Measurements from ENCODE around the gene MKRN2OS.

MKRN2OS gene

GRCh38 chr3:12518261-12519028 is 26.9 kb downstream of the MKRN2OS start:
- intact Hi-C loops (cut with DNase I), result no loop called here
- no peak for DNase-seq

- no peak for DNase-seq
- intact Hi-C loops (cut with DNase I), result no loop called here
Measured at GRCh38 chr3:12516873-12517272, 28.4 kb downstream of the MKRN2OS start.

GRCh38 chr3:12515631-12516030 is 29.7 kb downstream of the MKRN2OS start:
- intact Hi-C loops (cut with DNase I), result no loop called here
- DNase-seq, result no peak

GRCh38 chr3:12513694-12514446 is 31.4 kb downstream of the MKRN2OS start:
- intact Hi-C loops (cut with DNase I), result no loop called here
- no peak for DNase-seq

GRCh38 chr3:12512534-12513118 is 32.7 kb downstream of the MKRN2OS start:
- intact Hi-C loops (cut with DNase I), result no loop called here
- DNase-seq, result no peak

GRCh38 chr3:12509466-12509865 is 35.8 kb downstream of the MKRN2OS start:
- intact Hi-C loops (cut with DNase I), result no loop called here
- DNase-seq, result no peak

GRCh38 chr3:12508291-12508700 is 37.0 kb downstream of the MKRN2OS start:
- intact Hi-C loops (cut with DNase I), result no loop called here
- peak in 1 of 10 donors; percentile 20 for DNase-seq

- intact Hi-C loops (cut with DNase I), result no loop called here
- DNase-seq, result no peak
Measured at GRCh38 chr3:12507591-12508281, 37.6 kb downstream of the MKRN2OS start.

GRCh38 chr3:12506201-12506709 is 39.0 kb downstream of the MKRN2OS start:
- intact Hi-C loops (cut with DNase I), result no loop called here
- DNase-seq, result no peak

GRCh38 chr3:12503126-12503957 is 42.0 kb downstream of the MKRN2OS start:
- DNase-seq, result no peak
- intact Hi-C loops (cut with DNase I), result no loop called here

- intact Hi-C loops (cut with DNase I), result no loop called here
- DNase-seq, result no peak
Measured at GRCh38 chr3:12501360-12502020, 43.8 kb downstream of the MKRN2OS start.

GRCh38 chr3:12499474-12499873 is 45.8 kb downstream of the MKRN2OS start:
- intact Hi-C loops (cut with DNase I), result no loop called here
- no peak for DNase-seq

GRCh38 chr3:12496453-12496761 is 48.9 kb downstream of the MKRN2OS start:
- no peak for DNase-seq
- intact Hi-C loops (cut with DNase I), result no loop called here

- intact Hi-C loops (cut with DNase I), result no loop called here
Measured at GRCh38 chr3:12495749-12496452, 49.4 kb downstream of the MKRN2OS start.

GRCh38 chr3:12490547-12490946 is 54.8 kb downstream of the MKRN2OS start:
- intact Hi-C loops (cut with DNase I), result no loop called here
- no peak for DNase-seq

More at GRCh38 chr3:12495749-12496452, 49.4 kb downstream of the MKRN2OS start:
- DNase-seq, result no peak

GRCh38 chr3:12489832-12490231 is 55.5 kb downstream of the MKRN2OS start:
- no peak for DNase-seq
- intact Hi-C loops (cut with DNase I), result loop anchor here (10.0 kb wide), 1 partner anchor 645 kb away; the partner anchor contains the start of gene TAMM41
